ENCODE measurements around the gene GRK4.
"Not testable (repeated sequence)": the region's sequence is repeated elsewhere in the genome, so short reads cannot be mapped to it uniquely, and the experiment has no call there.

- TF ChIP-seq CTCF, POLR2AphosphoS5, POLR2A (IDR thresholded peaks at IDR 0.05): not testable (repeated sequence)
Measured at GRCh38 chr4:2960450-2960849, 2.9 kb upstream of the GRK4 start.
